Activated CD4-positive, alpha-beta memory T cell treated with anti-CD3 and anti-CD28 coated beads, Interleukin-2, amount 10 ng/mL, durations not matched to agents 7 days and 5 days (primary cell): ENCODE data around the gene GMDS. TPM values are rescaled to one million over a fixed set of nuclear protein-coding genes. Genes with fewer than 3 reads are reported as not detected.

ENCODE experiments used
- CTCF ChIA-PET: fragments of 350-600 bp; sonication (Branson Sonifier 250); formaldehyde crosslinking; loops from one replicate; lab custom pipeline; 2021; ENCODE audit warnings: antibody characterized with exemption, inconsistent platforms; lab: Charles Lee
- POLR2A ChIA-PET: fragments of 350-600 bp; sonication (Branson Sonifier 250); formaldehyde crosslinking; loops from one replicate; lab custom pipeline; 2021; ENCODE audit warnings: antibody characterized with exemption; lab: Charles Lee
- DNase-seq: peaks from one replicate; pipeline ENCODE4 v3.0.0-alpha.2; 2020
- H3K27ac Mint-ChIP-seq: one replicate; pipeline ENCODE4 v1.8.0; 2021; ENCODE audit warnings: mild to moderate bottlenecking, mixed read lengths
- H3K27me3 Mint-ChIP-seq: one replicate; pipeline ENCODE4 v1.8.0; 2021; ENCODE audit warnings: mixed read lengths
- H3K36me3 Mint-ChIP-seq: one replicate; pipeline ENCODE4 v1.8.0; 2021; ENCODE audit warnings: low read depth, mixed read lengths
- H3K4me1 Mint-ChIP-seq: one replicate; pipeline ENCODE4 v1.8.0; 2021; ENCODE audit warnings: mixed read lengths
- H3K4me3 Mint-ChIP-seq: one replicate; pipeline ENCODE4 v1.8.0; 2021; ENCODE audit warnings: mild to moderate bottlenecking, mixed read lengths
- H3K9me3 Mint-ChIP-seq: one replicate; pipeline ENCODE4 v1.8.0; 2021; ENCODE audit warnings: mixed read lengths
- total RNA-seq, 2 experiments: library from RNA; stranded (reverse); gene quantifications; one replicate each; pipeline ENCODE4 v1.2.3, GENCODE V29; 2021

Gene GMDS
- 10 to 100 TPM; 23.7 to 24.7 TPM for total RNA-seq

DNA sequence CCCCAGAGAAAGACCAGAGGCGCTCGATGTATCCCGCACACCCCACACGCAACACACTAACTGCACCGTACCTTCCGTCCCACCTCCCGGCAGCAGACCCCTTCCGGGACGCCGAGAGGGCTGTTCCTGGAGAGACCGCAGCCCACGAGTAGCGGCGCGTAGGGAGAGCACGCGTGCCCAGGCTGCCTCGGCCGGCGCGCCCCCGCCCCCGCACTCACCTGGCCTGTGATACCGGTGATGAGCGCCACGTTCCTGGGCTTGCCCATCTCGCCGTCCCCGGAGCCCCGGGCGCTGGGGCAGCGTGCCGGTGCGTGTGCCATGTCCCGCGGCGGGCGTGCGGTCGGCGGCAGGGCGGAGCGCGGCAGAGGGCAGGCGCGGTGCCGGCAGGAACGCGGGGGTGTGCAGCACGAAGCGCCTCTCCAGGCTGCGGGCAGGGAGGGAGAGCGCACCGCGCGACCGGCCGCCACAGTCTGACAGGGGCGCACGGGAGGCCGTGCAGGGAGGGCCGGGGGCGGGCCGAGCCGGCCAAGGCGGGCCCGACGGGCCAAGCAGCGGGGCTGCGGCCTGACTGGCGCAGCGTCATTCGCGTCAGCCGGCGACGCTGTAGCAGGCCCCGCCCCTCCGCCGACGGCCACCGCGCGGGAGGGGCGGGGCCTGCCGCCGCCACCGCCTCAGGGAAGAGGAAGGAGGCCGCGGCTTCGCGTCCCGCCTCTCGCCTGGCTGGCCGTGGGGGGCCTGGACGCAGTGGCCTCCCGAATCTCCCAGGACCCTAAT, at the start of gene GMDS:
Gene GMDS (minus strand): TSS at position 503 of the 774 bp plus-strand sequence.
- H3K27ac Mint-ChIP-seq: peak within 1 kb of the TSS; percentile 93
- H3K4me3 Mint-ChIP-seq: peak within 1 kb of the TSS; percentile 86
- DNase-seq: peak; percentile 87
- CTCF ChIA-PET: interaction anchor here (2.0 kb wide), 1 partner anchor 389 kb away, joined by 7 read pairs; no protein-coding TSS in a partner anchor
- H3K27me3 Mint-ChIP-seq: no peaks in the 10 kb centered on the region
- POLR2A ChIA-PET: interaction anchor here (0.6 to 1.3 kb wide), 3 partner anchors 15 to 389 kb away, joined by 3 to 4 read pairs (median 4); no protein-coding TSS in a partner anchor
- no peaks in the 10 kb centered on the region for H3K9me3 Mint-ChIP-seq
- H3K36me3 Mint-ChIP-seq: peaks cover 20% of the 10 kb centered on the region
- H3K4me1 Mint-ChIP-seq: peaks cover 47% of the 10 kb centered on the region

- peaks cover 34% of the 10 kb centered on the region for H3K36me3 Mint-ChIP-seq
- POLR2A ChIA-PET: no interaction called here
- no peaks in the 10 kb centered on the region for H3K4me1 Mint-ChIP-seq
- CTCF ChIA-PET: no interaction called here
- peaks cover 53% of the 10 kb centered on the region for H3K9me3 Mint-ChIP-seq
- H3K27ac Mint-ChIP-seq: no peak overlapping the region
- no peaks in the 10 kb centered on the region for H3K27me3 Mint-ChIP-seq
- no peak for DNase-seq
- no peak overlapping the region for H3K4me3 Mint-ChIP-seq
These were observed 40.1 kb upstream of the GMDS start for GRCh38 chr6:2285510-2285909.

DNA sequence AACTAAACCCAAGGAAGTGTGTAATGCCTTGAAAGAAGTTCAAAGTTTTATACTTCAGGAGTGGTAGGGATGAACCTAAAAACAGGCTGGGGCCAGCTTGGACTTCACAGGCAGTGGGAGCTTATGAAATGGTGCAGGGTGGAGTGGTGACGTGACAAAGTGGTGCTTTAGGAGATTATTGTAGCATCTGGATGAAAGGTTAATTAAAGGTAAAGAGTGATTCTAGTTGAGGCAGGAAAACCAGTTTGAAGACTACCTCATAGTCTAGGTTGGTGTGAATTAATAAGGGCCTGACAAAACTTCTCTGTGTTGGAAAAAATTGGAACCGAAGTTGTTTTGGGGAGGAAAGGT, 30.5 kb upstream of the GMDS start:
- Mint-ChIP-seq H3K9me3 (peaks cover 18% of the 10 kb centered on the region), H3K4me3 (no peak overlapping the region), H3K27me3 (no peaks in the 10 kb centered on the region), H3K36me3 (peaks cover 42% of the 10 kb centered on the region), H3K27ac (no peak overlapping the region), H3K4me1 (no peaks in the 10 kb centered on the region)
- ChIA-PET CTCF (no interaction called here), POLR2A (no interaction called here)
- no peak for DNase-seq

- ChIA-PET POLR2A (no interaction called here), CTCF (no interaction called here)
- Mint-ChIP-seq H3K27me3 (no peaks in the 10 kb centered on the region), H3K27ac (no peak overlapping the region), H3K4me1 (no peaks in the 10 kb centered on the region), H3K4me3 (no peak overlapping the region), H3K9me3 (peaks cover 13% of the 10 kb centered on the region), H3K36me3 (peaks cover 43% of the 10 kb centered on the region)
- DNase-seq: no peak
These were observed 29.8 kb upstream of the GMDS start for GRCh38 chr6:2274981-2275891.

DNA sequence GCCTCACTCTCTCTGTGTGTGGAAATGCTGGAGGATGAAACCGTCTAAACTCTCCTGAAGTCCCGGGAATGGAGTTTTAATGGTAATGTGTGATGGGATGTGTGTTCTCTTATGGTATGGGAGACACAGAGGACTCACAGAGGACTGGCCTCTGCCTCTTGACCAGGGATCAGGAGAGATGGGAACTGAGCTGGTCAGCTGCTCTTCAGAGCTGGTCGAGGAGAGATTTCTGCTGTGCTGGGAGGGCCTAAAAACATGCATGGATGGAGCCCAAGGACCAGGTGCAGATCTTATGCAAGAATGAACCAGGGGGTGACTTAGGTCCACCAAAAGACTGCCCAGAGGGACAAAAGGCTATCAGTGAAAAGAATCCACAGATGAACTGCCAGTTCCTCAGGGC, 27.3 kb upstream of the GMDS start:
- H3K27ac Mint-ChIP-seq: no peak overlapping the region
- no peak overlapping the region for H3K4me3 Mint-ChIP-seq
- no peaks in the 10 kb centered on the region for H3K27me3 Mint-ChIP-seq
- H3K9me3 Mint-ChIP-seq: no peaks in the 10 kb centered on the region
- peaks cover 37% of the 10 kb centered on the region for H3K36me3 Mint-ChIP-seq
- no peaks in the 10 kb centered on the region for H3K4me1 Mint-ChIP-seq
- CTCF ChIA-PET: no interaction called here
- POLR2A ChIA-PET: no interaction called here
- no peak for DNase-seq

DNA sequence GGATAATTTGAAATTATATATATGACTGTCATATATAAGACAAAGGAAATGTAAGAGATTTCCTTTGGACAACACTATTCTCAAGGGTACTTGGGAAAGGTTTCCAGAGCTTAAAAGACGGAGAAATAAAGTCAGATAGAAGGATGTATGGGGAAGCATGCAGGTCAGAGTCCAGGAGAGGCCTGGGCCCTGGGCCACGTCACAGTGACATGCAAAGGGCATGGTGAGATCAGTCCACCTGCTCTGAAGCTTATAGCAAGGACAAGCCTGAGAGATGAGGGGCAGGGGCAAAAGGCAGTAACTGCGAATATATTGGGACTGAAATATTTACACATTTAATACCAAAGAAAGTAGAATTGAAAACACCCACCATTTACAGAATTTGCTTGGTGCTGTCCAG, 24.6 kb upstream of the GMDS start:
- H3K27ac Mint-ChIP-seq: no peak overlapping the region
- H3K9me3 Mint-ChIP-seq: no peaks in the 10 kb centered on the region
- no peak overlapping the region for H3K4me3 Mint-ChIP-seq
- peaks cover 51% of the 10 kb centered on the region for H3K36me3 Mint-ChIP-seq
- POLR2A ChIA-PET: no interaction called here
- no peaks in the 10 kb centered on the region for H3K27me3 Mint-ChIP-seq
- CTCF ChIA-PET: no interaction called here
- no peak for DNase-seq
- H3K4me1 Mint-ChIP-seq: no peaks in the 10 kb centered on the region

DNA sequence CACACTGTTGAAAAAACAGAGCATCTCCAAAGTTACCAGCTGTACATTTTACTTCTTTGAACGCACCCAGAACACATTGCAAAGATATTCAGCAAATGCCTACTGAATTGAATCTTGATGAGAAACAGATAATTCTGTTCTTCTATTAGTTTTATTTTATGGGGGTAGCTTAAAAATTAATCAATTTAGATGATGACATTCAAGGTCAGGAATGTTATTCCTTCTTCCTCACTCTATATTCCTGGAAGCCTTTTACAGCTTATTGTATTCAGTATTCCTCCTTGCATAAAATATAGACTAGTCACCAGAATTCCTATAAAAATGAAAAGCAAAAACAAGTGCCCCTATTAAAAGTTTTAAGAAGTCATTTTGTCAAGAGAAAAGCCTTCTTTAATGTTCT, 21.4 kb upstream of the GMDS start:
- Mint-ChIP-seq H3K9me3 (no peaks in the 10 kb centered on the region), H3K4me3 (no peak overlapping the region), H3K27me3 (no peaks in the 10 kb centered on the region), H3K27ac (no peak overlapping the region), H3K36me3 (peaks cover 48% of the 10 kb centered on the region), H3K4me1 (no peaks in the 10 kb centered on the region)
- DNase-seq: no peak
- CTCF ChIA-PET: no interaction called here
- POLR2A ChIA-PET: no interaction called here

- no peak for DNase-seq
- no peaks in the 10 kb centered on the region for H3K9me3 Mint-ChIP-seq
- no peak overlapping the region for H3K4me3 Mint-ChIP-seq
- ChIA-PET POLR2A (no interaction called here), CTCF (no interaction called here)
- H3K27ac Mint-ChIP-seq: no peak overlapping the region
- no peaks in the 10 kb centered on the region for H3K27me3 Mint-ChIP-seq
- no peaks in the 10 kb centered on the region for H3K4me1 Mint-ChIP-seq
- peaks cover 48% of the 10 kb centered on the region for H3K36me3 Mint-ChIP-seq
These were observed 20.8 kb upstream of the GMDS start for GRCh38 chr6:2266031-2266795.

DNA sequence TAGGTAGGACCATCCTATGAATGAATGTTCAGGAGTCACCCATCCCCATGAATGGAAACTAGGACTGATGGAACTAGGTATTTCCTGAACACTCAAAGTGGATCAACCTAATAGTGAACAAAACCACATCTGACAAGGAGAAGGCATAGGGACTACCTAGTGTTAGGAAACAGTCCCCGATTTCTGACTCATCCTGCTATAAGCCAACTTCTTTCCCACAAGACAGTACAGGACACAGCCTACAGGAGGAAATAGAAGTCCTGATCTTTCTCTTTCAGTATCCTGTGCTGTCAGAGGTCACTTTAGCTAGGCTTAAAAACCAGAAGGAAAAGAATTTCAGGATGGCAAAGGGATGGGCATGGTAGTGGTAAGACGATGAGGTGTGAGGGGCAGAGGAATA, 19.5 kb upstream of the GMDS start:
- no peak overlapping the region for H3K4me3 Mint-ChIP-seq
- CTCF ChIA-PET: no interaction called here
- no peaks in the 10 kb centered on the region for H3K27me3 Mint-ChIP-seq
- no peaks in the 10 kb centered on the region for H3K9me3 Mint-ChIP-seq
- H3K4me1 Mint-ChIP-seq: no peaks in the 10 kb centered on the region
- POLR2A ChIA-PET: no interaction called here
- no peak for DNase-seq
- H3K27ac Mint-ChIP-seq: no peak overlapping the region
- peaks cover 38% of the 10 kb centered on the region for H3K36me3 Mint-ChIP-seq

DNA sequence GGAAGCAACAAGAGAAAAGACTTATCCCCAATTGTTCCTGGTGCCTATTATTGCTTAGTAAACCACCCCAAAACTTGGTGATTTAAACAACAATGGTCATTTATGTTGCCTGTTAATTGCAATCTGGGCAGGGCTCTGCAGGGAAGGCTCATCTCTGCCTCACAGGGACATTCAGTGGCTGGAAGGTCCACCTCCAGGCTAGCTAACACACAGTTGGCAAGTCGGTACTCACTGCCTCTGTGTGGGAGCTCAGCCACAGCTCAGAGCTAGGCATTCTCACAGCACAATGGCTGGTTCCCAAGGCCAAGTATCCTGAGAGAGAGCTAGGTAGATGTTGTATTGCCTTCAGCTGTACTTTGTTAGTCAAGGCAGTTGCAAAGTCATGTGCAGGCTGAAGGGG, 18.5 kb upstream of the GMDS start:
- H3K36me3 Mint-ChIP-seq: peaks cover 38% of the 10 kb centered on the region
- H3K4me1 Mint-ChIP-seq: no peaks in the 10 kb centered on the region
- no peak for DNase-seq
- no peak overlapping the region for H3K4me3 Mint-ChIP-seq
- POLR2A ChIA-PET: no interaction called here
- CTCF ChIA-PET: no interaction called here
- H3K27me3 Mint-ChIP-seq: no peaks in the 10 kb centered on the region
- H3K9me3 Mint-ChIP-seq: no peaks in the 10 kb centered on the region
- H3K27ac Mint-ChIP-seq: no peak overlapping the region

DNA sequence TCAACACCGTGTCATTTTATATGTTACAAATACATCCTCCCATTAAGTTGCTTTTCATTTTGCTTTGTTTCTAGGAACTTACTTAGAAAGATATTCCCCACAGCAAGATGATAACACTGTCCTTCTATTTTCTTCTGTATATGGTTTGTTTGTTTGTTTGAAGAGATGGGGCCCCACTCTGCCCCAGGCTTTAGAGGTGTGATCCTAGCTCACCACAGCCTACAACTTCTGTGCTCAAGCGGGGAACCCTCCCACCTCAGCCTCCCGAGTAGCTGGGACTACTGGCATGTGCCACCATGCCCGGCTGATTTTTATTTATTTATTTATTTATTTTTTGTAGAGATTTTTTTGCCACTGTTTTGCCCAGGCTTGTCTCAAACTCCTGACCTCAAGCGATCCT, 14.2 kb upstream of the GMDS start:
- Mint-ChIP-seq H3K4me3 (no peak overlapping the region), H3K9me3 (peaks cover 6% of the 10 kb centered on the region), H3K4me1 (no peaks in the 10 kb centered on the region), H3K27ac (no peak overlapping the region), H3K27me3 (no peaks in the 10 kb centered on the region), H3K36me3 (peaks cover 39% of the 10 kb centered on the region)
- ChIA-PET CTCF (interaction anchor here (1.1 to 1.3 kb wide), 2 partner anchors 23 to 95 kb away, joined by 3 to 4 read pairs; no protein-coding TSS in a partner anchor), POLR2A (no interaction called here)
- DNase-seq: no peak

GRCh38 chr6:2259002-2259494, 13.6 kb upstream of the GMDS start:
- Mint-ChIP-seq H3K27ac (no peak overlapping the region), H3K9me3 (peaks cover 6% of the 10 kb centered on the region), H3K4me3 (no peak overlapping the region), H3K27me3 (no peaks in the 10 kb centered on the region), H3K4me1 (no peaks in the 10 kb centered on the region), H3K36me3 (peaks cover 39% of the 10 kb centered on the region)
- ChIA-PET POLR2A (no interaction called here), CTCF (interaction anchor here (1.3 kb wide), 1 partner anchor 95 kb away, joined by 4 read pairs; no protein-coding TSS in a partner anchor)
- DNase-seq: no peak

GRCh38 chr6:2258112-2258511, 12.7 kb upstream of the GMDS start:
- H3K36me3 Mint-ChIP-seq: peaks cover 43% of the 10 kb centered on the region
- ChIA-PET CTCF (no interaction called here), POLR2A (no interaction called here)
- no peaks in the 10 kb centered on the region for H3K27me3 Mint-ChIP-seq
- no peaks in the 10 kb centered on the region for H3K4me1 Mint-ChIP-seq
- no peak for DNase-seq
- H3K27ac Mint-ChIP-seq: no peak overlapping the region
- no peak overlapping the region for H3K4me3 Mint-ChIP-seq
- peaks cover 6% of the 10 kb centered on the region for H3K9me3 Mint-ChIP-seq
